H1 (cell line): ENCODE measurements around the gene LRRC15. TPM values are rescaled to one million over a fixed set of nuclear protein-coding genes. Genes with fewer than 3 reads are reported as not detected.

Experiments used
- BCL11A ChIP-seq, 2 experiments: IDR thresholded peaks; one replicate each; pipeline ENCODE4 v1.6.1; 2011; ENCODE audit warnings: low read depth in 2 of 2, low read length in 2 of 2, mild to moderate bottlenecking in 2 of 2
- POLR2A ChIP-seq, 2 experiments: IDR thresholded peaks; 1 replicate in 1 of 2; 2 replicates in 1 of 2; pipeline ENCODE4 v1.6.1; 2011; ENCODE audit warnings: low read depth in 2 of 2, low read length in 2 of 2, mild to moderate bottlenecking in 2 of 2; ENCODE audit errors: control extremely low read depth in 1 of 2
- POLR2AphosphoS5 ChIP-seq: IDR thresholded peaks from 2 replicates; pipeline ENCODE4 v1.6.1; 2011; ENCODE audit warnings: low read depth, low read length
- SAP30 ChIP-seq: fragments of 300-600 bp; sonication (generic); IDR thresholded peaks from 2 replicates; pipeline ENCODE4 v1.7.1; 2012; ENCODE audit warnings: low read length, moderate library complexity, mild to moderate bottlenecking, inconsistent platforms; ENCODE audit not compliant: insufficient read depth, insufficient replicate concordance
- SIX5 ChIP-seq: IDR thresholded peaks from 2 replicates; pipeline ENCODE4 v1.6.1; 2011; ENCODE audit warnings: mild to moderate bottlenecking, low read depth, low read length
- TAF7 ChIP-seq: optimal IDR thresholded peaks from 2 replicates; pipeline ENCODE3; 2011; ENCODE audit warnings: low read depth, mild to moderate bottlenecking, inconsistent platforms, low read length, moderate library complexity, borderline replicate concordance
- ZNF274 ChIP-seq: IDR thresholded peaks from 2 replicates; pipeline ENCODE4 v1.7.0; 2012; ENCODE audit warnings: low read length, borderline replicate concordance; ENCODE audit errors: extremely low read depth
- polyA plus RNA-seq, 7 experiments: library from polyadenylated mRNA; depleted of rRNA in 3 of 7; stranded (reverse) in 5 of 7; unstranded in 2 of 7; fragments of >200 nt in 5 of 7; fragments of 200-250 nt in 2 of 7; gene quantifications; 1 replicate in 5 of 7; 2 replicates in 1 of 7; 4 replicates in 1 of 7; pipeline versions ENCODE4 v1.2.1 to v1.2.3, GENCODE V29; 2011 to 2013; ENCODE audit warnings: missing spikeins in 2 of 7, mixed read lengths in 2 of 7
- total RNA-seq: library from RNA; stranded (reverse); fragmentation: NEBNext Ultra II Directional; extraction: Animal tissue kit (Norgen Biotek cat#: 25700); gene quantifications from 2 replicates; pipeline ENCODE4 v1.2.1, GENCODE V29; 2021

LRRC15 gene
- total and polyA plus RNA-seq, 2 of the 8 experiments (the other 6 are each of a cell fraction or from before 2014, with no cell fraction given), result 0.15 to 0.37 TPM

GRCh38 chr3:194326968-194327217 is 42.6 kb downstream of the LRRC15 start (continued):
- TF ChIP-seq POLR2AphosphoS5 (no peak), SIX5 (no peak), BCL11A (IDR thresholded peaks at IDR 0.05; ENCODE audit: low read depth in 2 of 2, low read length in 2 of 2) (no peak), TAF7 (no peak), ZNF274 (no peak), POLR2A (IDR thresholded peaks at IDR 0.05; ENCODE audit: control extremely low read depth in 1 of 2, low read depth in 2 of 2, low read length in 2 of 2) (no peak), SAP30 (no peak)
